ENCODE data around the gene DNAI7. TPM values are rescaled to one million over a fixed set of nuclear protein-coding genes. Genes with fewer than 3 reads are reported as not detected.
A peak's percentile ranks its signal among the peaks of the same experiment; 100 is the strongest.

Gene DNAI7
- total RNA-seq, 1 donor from 2014 or later, result 0.23 TPM

- FAIRE-seq (no peak), DNase-seq (ENCODE audit: low read depth) (no peak)
- H3K9me3 ChIP-seq (ENCODE audit: insufficient read depth, low read depth, low read length), result no peaks in the 10 kb centered on the region
- H4K20me1 ChIP-seq (ENCODE audit: insufficient read depth, low read length), result no peaks in the 10 kb centered on the region
- Mint-ChIP-seq H3K9me3 (ENCODE audit: unreplicated experiment) (no peaks in the 10 kb centered on the region), H3K4me3 (ENCODE audit: unreplicated experiment) (no peak overlapping the region), H3K36me3 (ENCODE audit: low read depth, unreplicated experiment) (no peaks in the 10 kb centered on the region), H3K4me1 (ENCODE audit: low read depth, unreplicated experiment) (peaks cover 7% of the 10 kb centered on the region), H3K27me3 (ENCODE audit: low read depth, unreplicated experiment) (no peaks in the 10 kb centered on the region), H3K27ac (ENCODE audit: unreplicated experiment) (peak overlapping the region; percentile 73)
- H3K27ac ChIP-seq (ENCODE audit: low read depth, low read length), result peak overlapping the region; percentile 60
- H3K4me2 ChIP-seq (ENCODE audit: low read length), result peak overlapping the region; percentile 46
- H3K4me1 ChIP-seq (ENCODE audit: insufficient read depth, low read length), result peaks cover 4% of the 10 kb centered on the region
- H3K9ac ChIP-seq (ENCODE audit: low read length), result no peak overlapping the region
- H3K79me2 ChIP-seq (ENCODE audit: insufficient read depth, low read length), result no peaks in the 10 kb centered on the region
- H3K36me3 ChIP-seq (ENCODE audit: insufficient read depth, low read length), result no peaks in the 10 kb centered on the region
- H3K4me3 ChIP-seq (ENCODE audit: insufficient read depth, low read depth, low read length), result no peak overlapping the region
- no peaks in the 10 kb centered on the region for H3K27me3 ChIP-seq (ENCODE audit: insufficient read depth, low read length)
- TF ChIP-seq CTCF (IDR thresholded peaks at IDR 0.05; ENCODE audit: insufficient read depth, low read depth, low read length) (no peak), EZH2 (IDR thresholded peaks at IDR 0.05; ENCODE audit: insufficient read depth, low read length) (no peak)
- peak overlapping the region; percentile 25 for H2AFZ ChIP-seq (ENCODE audit: low read depth, low read length)
Observed at GRCh38 chr12:25152055-25152454, 42.9 kb downstream of the DNAI7 start.

DNA sequence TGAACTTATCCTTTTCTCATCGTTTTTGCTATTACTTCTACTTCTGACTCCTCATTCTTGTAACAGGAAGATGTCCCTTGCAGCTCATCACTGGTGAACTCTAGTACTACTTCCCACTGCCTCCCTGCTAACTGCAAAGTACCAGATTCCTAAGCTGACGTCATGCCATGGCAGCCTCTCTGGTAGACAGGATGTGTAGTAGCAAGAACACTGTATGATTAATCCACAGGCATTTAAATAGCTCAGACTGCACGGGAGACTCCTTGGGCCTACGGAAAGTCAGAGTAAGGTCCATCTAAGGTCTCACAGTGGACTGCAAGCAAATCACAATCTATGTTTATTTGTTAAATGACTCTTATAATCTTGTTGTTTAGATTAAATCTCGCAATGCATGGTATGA, 43.5 kb downstream of the DNAI7 start:
- no peak for TF ChIP-seq CTCF (IDR thresholded peaks at IDR 0.05; ENCODE audit: insufficient read depth, low read depth, low read length)
- TF ChIP-seq EZH2 (IDR thresholded peaks at IDR 0.05; ENCODE audit: insufficient read depth, low read length), result no peak
- H3K9me3 Mint-ChIP-seq (ENCODE audit: unreplicated experiment), result no peaks in the 10 kb centered on the region
- Histone ChIP-seq H3K79me2 (ENCODE audit: insufficient read depth, low read length) (no peaks in the 10 kb centered on the region), H3K36me3 (ENCODE audit: insufficient read depth, low read length) (no peaks in the 10 kb centered on the region), H3K9ac (ENCODE audit: low read length) (no peak overlapping the region), H3K4me2 (ENCODE audit: low read length) (peak overlapping the region; percentile 46), H3K27ac (ENCODE audit: low read depth, low read length) (peak overlapping the region; percentile 60), H3K4me1 (ENCODE audit: insufficient read depth, low read length) (peaks cover 4% of the 10 kb centered on the region), H3K4me3 (ENCODE audit: insufficient read depth, low read depth, low read length) (no peak overlapping the region), H3K9me3 (ENCODE audit: insufficient read depth, low read depth, low read length) (no peaks in the 10 kb centered on the region), H2AFZ (ENCODE audit: low read depth, low read length) (peak overlapping the region; percentile 25), H3K27me3 (ENCODE audit: insufficient read depth, low read length) (no peaks in the 10 kb centered on the region), H4K20me1 (ENCODE audit: insufficient read depth, low read length) (no peaks in the 10 kb centered on the region)
- peak overlapping the region; percentile 73 for H3K27ac Mint-ChIP-seq (ENCODE audit: unreplicated experiment)
- DNase-seq (ENCODE audit: low read depth), result peak; percentile 98
- H3K27me3 Mint-ChIP-seq (ENCODE audit: low read depth, unreplicated experiment), result no peaks in the 10 kb centered on the region
- peaks cover 7% of the 10 kb centered on the region for H3K4me1 Mint-ChIP-seq (ENCODE audit: low read depth, unreplicated experiment)
- peak; percentile 99 for FAIRE-seq
- no peaks in the 10 kb centered on the region for H3K36me3 Mint-ChIP-seq (ENCODE audit: low read depth, unreplicated experiment)
- H3K4me3 Mint-ChIP-seq (ENCODE audit: unreplicated experiment), result no peak overlapping the region

DNA sequence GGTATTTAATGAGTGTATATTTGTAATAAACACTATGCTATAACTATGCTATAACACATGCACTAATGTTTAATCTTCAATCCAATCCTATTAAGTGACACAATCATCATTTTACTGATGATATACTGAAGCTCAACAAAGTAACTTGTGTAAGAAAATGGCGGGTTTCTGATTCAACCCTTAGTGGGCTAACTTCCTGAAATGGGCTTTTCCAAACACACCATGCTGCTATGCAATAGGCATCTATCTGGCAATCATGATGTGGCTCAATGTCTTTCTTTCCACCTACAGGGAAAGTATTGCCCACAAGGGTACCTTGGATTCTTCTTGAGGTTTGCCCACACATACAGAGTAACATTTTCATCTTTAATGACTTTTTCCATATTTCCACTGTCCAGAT, 48.3 kb downstream of the DNAI7 start:
- FAIRE-seq (no peak), DNase-seq (ENCODE audit: low read depth) (no peak)
- Mint-ChIP-seq H3K4me3 (ENCODE audit: unreplicated experiment) (no peak overlapping the region), H3K9me3 (ENCODE audit: unreplicated experiment) (no peaks in the 10 kb centered on the region), H3K27ac (ENCODE audit: unreplicated experiment) (no peak overlapping the region), H3K4me1 (ENCODE audit: low read depth, unreplicated experiment) (peaks cover 5% of the 10 kb centered on the region), H3K27me3 (ENCODE audit: low read depth, unreplicated experiment) (no peaks in the 10 kb centered on the region), H3K36me3 (ENCODE audit: low read depth, unreplicated experiment) (no peaks in the 10 kb centered on the region)
- peaks cover 4% of the 10 kb centered on the region for H3K4me1 ChIP-seq (ENCODE audit: insufficient read depth, low read length)
- no peak overlapping the region for H3K27ac ChIP-seq (ENCODE audit: low read depth, low read length)
- H3K4me3 ChIP-seq (ENCODE audit: insufficient read depth, low read depth, low read length), result no peak overlapping the region
- no peak overlapping the region for H3K4me2 ChIP-seq (ENCODE audit: low read length)
- no peaks in the 10 kb centered on the region for H3K9me3 ChIP-seq (ENCODE audit: insufficient read depth, low read depth, low read length)
- no peaks in the 10 kb centered on the region for H3K36me3 ChIP-seq (ENCODE audit: insufficient read depth, low read length)
- H2AFZ ChIP-seq (ENCODE audit: low read depth, low read length), result no peak overlapping the region
- no peaks in the 10 kb centered on the region for H4K20me1 ChIP-seq (ENCODE audit: insufficient read depth, low read length)
- no peaks in the 10 kb centered on the region for H3K27me3 ChIP-seq (ENCODE audit: insufficient read depth, low read length)
- H3K9ac ChIP-seq (ENCODE audit: low read length), result no peak overlapping the region
- TF ChIP-seq EZH2 (IDR thresholded peaks at IDR 0.05; ENCODE audit: insufficient read depth, low read length), result no peak
- no peak for TF ChIP-seq CTCF (IDR thresholded peaks at IDR 0.05; ENCODE audit: insufficient read depth, low read depth, low read length)
- no peaks in the 10 kb centered on the region for H3K79me2 ChIP-seq (ENCODE audit: insufficient read depth, low read length)
